ENCODE results near the gene SUN5.

- TF ChIP-seq CTCF (IDR thresholded peaks at IDR 0.05) = no peak
- TF ChIP-seq POLR2AphosphoS5 (IDR thresholded peaks at IDR 0.05; ENCODE audit: low read depth, low read length) = no peak
- TF ChIP-seq REST (IDR thresholded peaks at IDR 0.05; ENCODE audit: insufficient read depth in 1 of 2, low read depth in 2 of 2, low read length in 1 of 2) = no peak
Measured at GRCh38 chr20:32986331-32986966, 17.8 kb downstream of the SUN5 start.

Data from Panc1 (cell line).